ENCODE results near the gene KANK4.

GRCh38 chr1:62263814-62264353 is 55.4 kb downstream of the KANK4 start:
- TF ChIP-seq CTCF (IDR thresholded peaks at IDR 0.05; ENCODE audit: borderline replicate concordance, extremely low read depth, low read length, poor library complexity, severe bottlenecking) (no peak), EZH2 (IDR thresholded peaks at IDR 0.05; ENCODE audit: borderline replicate concordance, low read depth, low read length, severe bottlenecking) (no peak)
